Adrenal gland (tissue), 5 donors: Measurements from ENCODE around the gene S100A5.

Experiments
- POLR2A ChIP-seq, 2 donors: fragments of 450-650 bp; IDR thresholded peaks; one replicate each; pipeline ENCODE4 v1.6.1; 2017; ENCODE audit warnings: antibody characterized with exemption in 2 of 2, mild to moderate bottlenecking in 2 of 2, moderate library complexity in 1 of 2
- TF ChIP-seq, protein P1 (sequence below), 6 experiments: fragments of 450-650 bp in 4 of 6; fragments of 200-600 bp in 2 of 6; sonication (generic) in 1 of 6; IDR thresholded peaks; 1 replicate in 5 of 6; 2 replicates in 1 of 6; pipeline versions ENCODE4 v1.5.1 to v1.8.0; 2016 to 2021; ENCODE audit warnings: antibody characterized with exemption in 6 of 6, mild to moderate bottlenecking in 2 of 6, moderate library complexity in 1 of 6
- donor health status: DM: no; HTN: no; CAD: no.

GRCh38 chr1:153541641-153542590 is 1.2 kb upstream of the S100A5 start:
- TF ChIP-seq, protein P1, sequence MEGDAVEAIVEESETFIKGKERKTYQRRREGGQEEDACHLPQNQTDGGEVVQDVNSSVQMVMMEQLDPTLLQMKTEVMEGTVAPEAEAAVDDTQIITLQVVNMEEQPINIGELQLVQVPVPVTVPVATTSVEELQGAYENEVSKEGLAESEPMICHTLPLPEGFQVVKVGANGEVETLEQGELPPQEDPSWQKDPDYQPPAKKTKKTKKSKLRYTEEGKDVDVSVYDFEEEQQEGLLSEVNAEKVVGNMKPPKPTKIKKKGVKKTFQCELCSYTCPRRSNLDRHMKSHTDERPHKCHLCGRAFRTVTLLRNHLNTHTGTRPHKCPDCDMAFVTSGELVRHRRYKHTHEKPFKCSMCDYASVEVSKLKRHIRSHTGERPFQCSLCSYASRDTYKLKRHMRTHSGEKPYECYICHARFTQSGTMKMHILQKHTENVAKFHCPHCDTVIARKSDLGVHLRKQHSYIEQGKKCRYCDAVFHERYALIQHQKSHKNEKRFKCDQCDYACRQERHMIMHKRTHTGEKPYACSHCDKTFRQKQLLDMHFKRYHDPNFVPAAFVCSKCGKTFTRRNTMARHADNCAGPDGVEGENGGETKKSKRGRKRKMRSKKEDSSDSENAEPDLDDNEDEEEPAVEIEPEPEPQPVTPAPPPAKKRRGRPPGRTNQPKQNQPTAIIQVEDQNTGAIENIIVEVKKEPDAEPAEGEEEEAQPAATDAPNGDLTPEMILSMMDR (IDR thresholded peaks at IDR 0.05): no peak
- TF ChIP-seq POLR2A (IDR thresholded peaks at IDR 0.05): no peak
